ENCODE measurements around the gene REM2. TPM values are rescaled to one million over a fixed set of nuclear protein-coding genes. Genes with fewer than 3 reads are reported as not detected.

Gene REM2
- polyA plus RNA-seq, 1 of the 3 experiments (the other 2 are of a cell fraction) = 0.26 TPM

- Histone ChIP-seq H3K9ac (no peak overlapping the region), H3F3A (replicated peaks; ENCODE audit: insufficient read depth) (no peaks in the 10 kb centered on the region), H2AFZ (ENCODE audit: low read depth) (no peak overlapping the region), H3K4me3 (ENCODE audit: low read depth in 2 of 2, low read length in 1 of 2) (no peak overlapping the region), H3K79me2 (ENCODE audit: insufficient read depth) (peaks cover 32% of the 10 kb centered on the region), H4K20me1 (ENCODE audit: insufficient read depth) (no peaks in the 10 kb centered on the region), H3K9me2 (no peaks in the 10 kb centered on the region), H3K4me2 (no peak overlapping the region), H3K27me3 (ENCODE audit: insufficient read depth) (no peaks in the 10 kb centered on the region), H3K4me1 (ENCODE audit: control insufficient read depth in 1 of 2, insufficient read depth in 2 of 2, low read depth in 1 of 2, low read length in 1 of 2) (peaks cover 0 to 10% of the 10 kb centered on the region in 2 experiments; a peak in 1 of 4 replicates), H3K36me3 (replicated peaks in 1 of 2; ENCODE audit: control insufficient read depth in 1 of 2, insufficient read depth in 2 of 2, low read length in 1 of 2) (peaks cover 0 to 9% of the 10 kb centered on the region in 2 experiments), H3K9me3 (no peaks in the 10 kb centered on the region), H3K27ac (ENCODE audit: low read depth in 2 of 2, low read length in 1 of 2) (no peak overlapping the region)
- TF ChIP-seq REST (IDR thresholded peaks at IDR 0.05; ENCODE audit: low read depth, low read length) (no peak), NRF1 (IDR thresholded peaks at IDR 0.05; ENCODE audit: low read depth, low read length) (no peak), TCF12 (IDR thresholded peaks at IDR 0.05) (no peak), RCOR1 (IDR thresholded peaks at IDR 0.05; ENCODE audit: low read length) (no peak)
- WGBS (ENCODE audit: low lambda C conversion rate) = 92% methylated on average over 25 of the region's 28 CpGs
- ChIA-PET CTCF (interaction anchor here (1.1 to 1.8 kb wide), 2 partner anchors 8 to 11 kb away, joined by 4 to 7 read pairs; no protein-coding TSS in a partner anchor), POLR2A (no interaction called here)
- no peak for DNase-seq
These were observed 40.6 kb upstream of the REM2 start for GRCh38 chr14:22842211-22843122.

GRCh38 chr14:22843123-22843925 lies 39.7 kb upstream of the REM2 start:
- POLR2A ChIA-PET = no interaction called here
- Histone ChIP-seq H3K79me2 (ENCODE audit: insufficient read depth) (peaks cover 24% of the 10 kb centered on the region), H3K9me2 (no peaks in the 10 kb centered on the region), H3K9me3 (no peaks in the 10 kb centered on the region), H3K9ac (no peak overlapping the region), H3K4me1 (ENCODE audit: control insufficient read depth in 1 of 2, insufficient read depth in 2 of 2, low read depth in 1 of 2, low read length in 1 of 2) (peaks cover 8 to 15% of the 10 kb centered on the region in 2 experiments; a peak in 2 of 4 replicates), H3K36me3 (replicated peaks in 1 of 2; ENCODE audit: control insufficient read depth in 1 of 2, insufficient read depth in 2 of 2, low read length in 1 of 2) (peaks cover 0 to 9% of the 10 kb centered on the region in 2 experiments), H3K4me3 (ENCODE audit: low read depth in 2 of 2, low read length in 1 of 2) (no peak overlapping the region), H3F3A (replicated peaks; ENCODE audit: insufficient read depth) (peaks cover 5% of the 10 kb centered on the region), H4K20me1 (ENCODE audit: insufficient read depth) (no peaks in the 10 kb centered on the region), H3K4me2 (no peak overlapping the region), H2AFZ (ENCODE audit: low read depth) (no peak overlapping the region), H3K27ac (ENCODE audit: low read depth in 2 of 2, low read length in 1 of 2) (no peak overlapping the region), H3K27me3 (ENCODE audit: insufficient read depth) (no peaks in the 10 kb centered on the region)
- CTCF ChIA-PET = interaction anchor here (1.1 to 1.8 kb wide), 2 partner anchors 9 to 10 kb away, joined by 4 to 7 read pairs; no protein-coding TSS in a partner anchor
- DNase-seq = no peak
- 80% methylated on average over 20 of the region's 21 CpGs for WGBS (ENCODE audit: low lambda C conversion rate)
- TF ChIP-seq CTCF (IDR thresholded peaks at IDR 0.05) = no peak
- no peak for TF ChIP-seq IRF3 (IDR thresholded peaks at IDR 0.05; ENCODE audit: low read depth, low read length)
- TF ChIP-seq GATA2 (CRISPR knock-in tag; IDR thresholded peaks at IDR 0.05) = no peak
- no peak for TF ChIP-seq FOSL2 (IDR thresholded peaks at IDR 0.05; ENCODE audit: borderline replicate concordance, low read depth)
- TF ChIP-seq PBX3 (IDR thresholded peaks at IDR 0.05) = no peak
- TF ChIP-seq RCOR1 (IDR thresholded peaks at IDR 0.05; ENCODE audit: low read length) = no peak
- no peak for TF ChIP-seq EP300 (IDR thresholded peaks at IDR 0.05; ENCODE audit: borderline replicate concordance in 1 of 2, low read depth in 1 of 2, low read length in 1 of 2)
- no peak for TF ChIP-seq EZH2phosphoT487 (IDR thresholded peaks at IDR 0.05; ENCODE audit: borderline replicate concordance, low read depth)
- TF ChIP-seq TAF1 (IDR thresholded peaks at IDR 0.05; ENCODE audit: borderline replicate concordance, low read depth, low read length) = no peak
- TF ChIP-seq POLR2AphosphoS5 (IDR thresholded peaks at IDR 0.05; ENCODE audit: low read depth, low read length) = no peak
- no peak for TF ChIP-seq YY1 (IDR thresholded peaks at IDR 0.05; ENCODE audit: low read depth)
- TF ChIP-seq JUND (IDR thresholded peaks at IDR 0.05) = no peak
- no peak for TF ChIP-seq NRF1 (IDR thresholded peaks at IDR 0.05; ENCODE audit: low read depth, low read length)
